WTC11 (cell line): ENCODE results near the gene IVD. TPM values are rescaled to one million over a fixed set of nuclear protein-coding genes. Genes with fewer than 3 reads are reported as not detected.

Experiments
- ATAC-seq: fragments of 200-7000 bp; cut with Tn5 transposase; 2 replicates; pipeline ENCODE4 v1.10.0; 2021; ENCODE audit warnings: mild to moderate bottlenecking, moderate library complexity
- CTCF ChIA-PET: fragments of 300-600 bp; sonication (Branson Sonifier 250); formaldehyde crosslinking; loops from one replicate; lab custom pipeline; 2021; ENCODE audit warnings: antibody characterized with exemption; lab: Charles Lee
- POLR2A ChIA-PET: fragments of 350-600 bp; sonication (Branson Sonifier 250); formaldehyde crosslinking; loops from one replicate; lab custom pipeline; 2021; ENCODE audit warnings: antibody characterized with exemption; lab: Charles Lee
- DNase-seq: peaks from one replicate; pipeline ENCODE4 v3.0.0; 2021; ENCODE audit warnings: low spot score
- H3K27ac Mint-ChIP-seq: 2 replicates; pipeline ENCODE4 v1.8.0; 2021; ENCODE audit warnings: mixed read lengths
- H3K27me3 Mint-ChIP-seq: 2 replicates; pipeline ENCODE4 v1.8.0; 2021; ENCODE audit warnings: low read depth, mild to moderate bottlenecking, moderate library complexity, mixed read lengths
- H3K36me3 Mint-ChIP-seq: 2 replicates; pipeline ENCODE4 v1.8.0; 2021; ENCODE audit warnings: mixed read lengths
- H3K4me1 Mint-ChIP-seq: 2 replicates; pipeline ENCODE4 v1.8.0; 2022; ENCODE audit warnings: mixed read lengths
- H3K4me3 Mint-ChIP-seq: 2 replicates; pipeline ENCODE4 v1.8.0; 2021; ENCODE audit warnings: mild to moderate bottlenecking, moderate library complexity, mixed read lengths
- H3K9me3 Mint-ChIP-seq: 2 replicates; pipeline ENCODE4 v1.8.0; 2021; ENCODE audit warnings: mixed read lengths
- ARID4B ChIP-seq: sonication (generic); formaldehyde crosslinking; IDR thresholded peaks from 2 replicates; pipeline ENCODE4 v1.8.0; 2023; ENCODE audit warnings: missing genetic modification reagents, mild to moderate bottlenecking, borderline replicate concordance
- EMX1 ChIP-seq: fragments of 250-450 bp; sonication (Bioruptor Pico); IDR thresholded peaks from 2 replicates; pipeline ENCODE4 v1.8.0; 2021; ENCODE audit warnings: mild to moderate bottlenecking
- FOXK1 ChIP-seq: sonication (generic); formaldehyde crosslinking; IDR thresholded peaks from 2 replicates; pipeline ENCODE4 v1.8.0; 2022; ENCODE audit warnings: mild to moderate bottlenecking, moderate library complexity, missing genetic modification reagents
- FOXP1 ChIP-seq: sonication (generic); formaldehyde crosslinking; IDR thresholded peaks from 2 replicates; pipeline ENCODE4 v1.8.0; 2022; ENCODE audit warnings: missing genetic modification reagents, mild to moderate bottlenecking, moderate library complexity, borderline replicate concordance
- IRF2 ChIP-seq: sonication (generic); formaldehyde crosslinking; IDR thresholded peaks from 2 replicates; pipeline ENCODE4 v1.8.0; 2022; ENCODE audit warnings: low read depth, missing genetic modification reagents, borderline replicate concordance
- MYBL2 ChIP-seq: sonication (generic); formaldehyde crosslinking; IDR thresholded peaks from 2 replicates; pipeline ENCODE4 v1.8.1; 2023; ENCODE audit warnings: mild to moderate bottlenecking, moderate library complexity, missing genetic modification reagents
- NFE2L1 ChIP-seq: sonication (generic); formaldehyde crosslinking; IDR thresholded peaks from 2 replicates; pipeline ENCODE4 v1.8.1; 2023; ENCODE audit warnings: missing genetic modification reagents
- NR1H2 ChIP-seq: sonication (generic); formaldehyde crosslinking; IDR thresholded peaks from 2 replicates; pipeline ENCODE4 v1.9.0; 2021; ENCODE audit warnings: mild to moderate bottlenecking, moderate library complexity, missing genetic modification reagents
- RELA ChIP-seq: sonication (generic); formaldehyde crosslinking; IDR thresholded peaks from 2 replicates; pipeline ENCODE4 v1.8.1; 2022; ENCODE audit warnings: missing genetic modification reagents, mild to moderate bottlenecking, borderline replicate concordance
- SP1 ChIP-seq: sonication (generic); formaldehyde crosslinking; conservative IDR thresholded peaks from 2 replicates; pipeline ENCODE4 v1.8.1; 2022; ENCODE audit warnings: missing genetic modification reagents
- ZBTB43 ChIP-seq: sonication (generic); formaldehyde crosslinking; IDR thresholded peaks from 2 replicates; pipeline ENCODE4 v1.8.1; 2023; ENCODE audit warnings: mild to moderate bottlenecking, missing genetic modification reagents
- ZNF281 ChIP-seq: sonication (generic); formaldehyde crosslinking; IDR thresholded peaks from 2 replicates; pipeline ENCODE4 v1.8.0; 2023; ENCODE audit warnings: mild to moderate bottlenecking, missing genetic modification reagents
- ZNF423 ChIP-seq: fragments of 250-450 bp; sonication (Bioruptor Pico); IDR thresholded peaks from 2 replicates; pipeline ENCODE4 v2.1.2; 2022; ENCODE audit warnings: mild to moderate bottlenecking, moderate library complexity
- total RNA-seq: library from RNA; stranded (reverse); gene quantifications from 3 replicates; pipeline ENCODE4 v1.2.3, GENCODE V29; 2021

The IVD gene
- total RNA-seq, 1 experiment from 2014 or later = 96.1 TPM

GRCh38 chr15:40439461-40439959 is 33.9 kb downstream of the IVD start:
- TF ChIP-seq ZNF281 (CRISPR knock-in tag) = peak; percentile 60; the same call in 1 of the 2 replicates
- no peak for TF ChIP-seq EMX1 (CRISPR knock-in tag)
- TF ChIP-seq FOXK1 = peak; percentile 47; the same call in 1 of the 2 replicates
- 0 out of 2 replicates have a peak, but pooled peaks have one; percentile 78 for TF ChIP-seq MYBL2 (CRISPR knock-in tag)
- peak; percentile 91 for TF ChIP-seq NFE2L1 (CRISPR knock-in tag)
- TF ChIP-seq FOXP1 (CRISPR knock-in tag) = peak; percentile 67; the same call in 1 of the 2 replicates
- peak; percentile 37; the same call in 1 of the 2 replicates for TF ChIP-seq ARID4B (CRISPR knock-in tag)
- 0 out of 2 replicates have a peak, but pooled peaks have one; percentile 64 for TF ChIP-seq ZBTB43 (CRISPR knock-in tag)
- peak; percentile 56 for TF ChIP-seq SP1
- TF ChIP-seq IRF2 = no peak
- Mint-ChIP-seq H3K4me3 (peak overlapping the region; percentile 90), H3K4me1 (peaks cover 56% of the 10 kb centered on the region), H3K27ac (peak overlapping the region; percentile 78), H3K36me3 (0 out of 2 replicates have a peak, but pooled peaks cover 3% of the 10 kb centered on the region), H3K27me3 (peaks cover 14% of the 10 kb centered on the region), H3K9me3 (no peaks in the 10 kb centered on the region)
- ATAC-seq (peak; percentile 32), DNase-seq (peak; percentile 69)
- CTCF ChIA-PET = interaction anchor here (0.8 to 2.6 kb wide), 18 partner anchors 11 to 165 kb away, joined by 3 to 23 read pairs (median 5); partner anchors contain the start of genes CCDC9B and INAFM2
- POLR2A ChIA-PET = interaction anchor here (0.7 to 3.2 kb wide), 8 partner anchors 13 to 552 kb away, joined by 3 to 32 read pairs (median 4); partner anchors contain the start of genes CCDC32, CHST14 and IVD

GRCh38 chr15:40439960-40440742 is 34.6 kb downstream of the IVD start:
- Mint-ChIP-seq H3K4me1 (peaks cover 57% of the 10 kb centered on the region), H3K27ac (peak overlapping the region; percentile 78)

More at GRCh38 chr15:40439960-40440742, 34.6 kb downstream of the IVD start:
- DNase-seq (peak; percentile 54), ATAC-seq (no peak)
- CTCF ChIA-PET = interaction anchor here (0.6 to 2.6 kb wide), 26 partner anchors 9 to 419 kb away, joined by 3 to 23 read pairs (median 4); partner anchors contain the start of genes CCDC9B and INAFM2
- POLR2A ChIA-PET = interaction anchor here (0.7 to 3.2 kb wide), 9 partner anchors 12 to 553 kb away, joined by 3 to 32 read pairs (median 4); partner anchors contain the start of genes CCDC32, CHST14 and IVD
- no peaks in the 10 kb centered on the region for H3K9me3 Mint-ChIP-seq
- TF ChIP-seq ZNF423 (CRISPR knock-in tag) (0 out of 2 replicates have a peak, but pooled peaks have one; percentile 4), RELA (CRISPR knock-in tag) (no peak), NR1H2 (CRISPR knock-in tag) (peak; percentile 66; the same call in 1 of the 2 replicates)
- 0 out of 2 replicates have a peak, but pooled peaks cover 3% of the 10 kb centered on the region for H3K36me3 Mint-ChIP-seq
- H3K27me3 Mint-ChIP-seq = peaks cover 7% of the 10 kb centered on the region
- peak overlapping the region; percentile 90 for H3K4me3 Mint-ChIP-seq
